Putamen (tissue), 1 donor: ENCODE data around the gene SLC2A11.

Source experiments
- DNase-seq: peaks from one replicate; pipeline ENCODE4 v3.0.0-alpha.2; 2016; ENCODE audit warnings: low spot score

The SLC2A11 gene

GRCh38 chr22:23857606-23858483, at the start of gene SLC2A11:
TSS of gene SLC2A11 (plus strand) at chr22:23857875. CDS start at chr22:23858000, 125 bp downstream.
- DNase-seq = peak; percentile 98

- no peak for DNase-seq
Observed at GRCh38 chr22:23812378-23812777, 45.3 kb upstream of the SLC2A11 start.

GRCh38 chr22:23815541-23816155, 42.0 kb upstream of the SLC2A11 start:
- no peak for DNase-seq

- peak; percentile 73 for DNase-seq
Observed at GRCh38 chr22:23816156-23816976, 41.3 kb upstream of the SLC2A11 start.

- DNase-seq = no peak
Observed at GRCh38 chr22:23817146-23817545, 40.5 kb upstream of the SLC2A11 start.

- DNase-seq = no peak
Observed at GRCh38 chr22:23818541-23818940, 39.1 kb upstream of the SLC2A11 start.

- no peak for DNase-seq
Observed at GRCh38 chr22:23820748-23821211, 36.9 kb upstream of the SLC2A11 start.

GRCh38 chr22:23822101-23822671, 35.5 kb upstream of the SLC2A11 start:
- no peak for DNase-seq

GRCh38 chr22:23823331-23823791, 34.3 kb upstream of the SLC2A11 start:
- no peak for DNase-seq

- DNase-seq = no peak
Observed at GRCh38 chr22:23824476-23825245, 33.0 kb upstream of the SLC2A11 start.

GRCh38 chr22:23825246-23825905, 32.3 kb upstream of the SLC2A11 start:
- DNase-seq = no peak

GRCh38 chr22:23826510-23827350, 30.9 kb upstream of the SLC2A11 start:
- DNase-seq = no peak

- DNase-seq = no peak
Observed at GRCh38 chr22:23827351-23827995, 30.2 kb upstream of the SLC2A11 start.

- no peak for DNase-seq
Observed at GRCh38 chr22:23828800-23829680, 28.6 kb upstream of the SLC2A11 start.

GRCh38 chr22:23829845-23830372, 27.8 kb upstream of the SLC2A11 start:
- DNase-seq = no peak

GRCh38 chr22:23831261-23831660, 26.4 kb upstream of the SLC2A11 start:
- DNase-seq = no peak

- DNase-seq = no peak
Observed at GRCh38 chr22:23831781-23832180, 25.9 kb upstream of the SLC2A11 start.
